Breast epithelium (tissue), 4 donors: ENCODE measurements around the gene OR6N2. TPM values are rescaled to one million over a fixed set of nuclear protein-coding genes. Genes with fewer than 3 reads are reported as not detected.

Experiments
- DNase-seq, 2 donors: peaks; one replicate each; pipeline ENCODE4 v3.0.0-alpha.2; 2019; ENCODE audit warnings: low spot score in 2 of 2
- H3K27ac ChIP-seq, 2 donors: fragments of 200-600 bp; sonication (generic) in 1 of 2; one replicate each; pipeline ENCODE4 v1.5.1; 2016 to 2019; ENCODE audit warnings: mild to moderate bottlenecking in 1 of 2
- H3K27me3 ChIP-seq, 2 donors: fragments of 200-600 bp; sonication (generic) in 1 of 2; one replicate each; pipeline versions ENCODE4 v1.5.1 to v1.6.0; 2017 to 2019; ENCODE audit warnings: control low read depth in 1 of 2, mild to moderate bottlenecking in 1 of 2
- H3K36me3 ChIP-seq: fragments of 200-600 bp; one replicate; pipeline ENCODE4 v1.5.1; 2019
- H3K4me1 ChIP-seq, 2 donors: fragments of 200-600 bp; sonication (generic); one replicate each; pipeline ENCODE4 v1.5.1; 2016 to 2019; ENCODE audit warnings: control low read depth in 1 of 2
- H3K4me3 ChIP-seq, 3 donors: fragments of 200-600 bp; sonication (generic); 1 replicate in 2 of 3; 2 replicates in 1 of 3; pipeline ENCODE4 v1.5.1; 2016 to 2019; ENCODE audit warnings: mild to moderate bottlenecking in 3 of 3, moderate library complexity in 2 of 3
- H3K9me3 ChIP-seq, 2 donors: fragments of 200-600 bp; sonication (generic) in 1 of 2; one replicate each; pipeline ENCODE4 v1.5.1; 2016 to 2019; ENCODE audit warnings: control low read depth in 1 of 2
- POLR2A ChIP-seq: fragments of 450-650 bp; IDR thresholded peaks from one replicate; pipeline ENCODE4 v1.6.1; 2016; ENCODE audit warnings: antibody characterized with exemption, mild to moderate bottlenecking, moderate library complexity
- POLR2AphosphoS5 ChIP-seq, 3 donors: sonication (generic); formaldehyde crosslinking; IDR thresholded peaks; one replicate each; pipeline ENCODE4 v1.6.1; 2017; ENCODE audit warnings: antibody characterized with exemption in 3 of 3
- intact Hi-C: fragments of 100-400 bp; cut with DNase I; formaldehyde crosslinking; loops from one replicate; pipeline ENCODE4 v1.15.1; 2023; ENCODE audit warnings: low total_unique reads
- total RNA-seq, 3 donors: library from RNA; depleted of rRNA; stranded (reverse); fragments of >200 nt; gene quantifications; one replicate each; pipeline ENCODE4 v1.1.0, GENCODE V29; 2016
- TF ChIP-seq, protein P1 (sequence below), 3 donors: fragments of 450-650 bp; IDR thresholded peaks; one replicate each; pipeline ENCODE4 v1.5.1; 2016 to 2017; ENCODE audit warnings: antibody characterized with exemption in 3 of 3, mild to moderate bottlenecking in 3 of 3, moderate library complexity in 3 of 3

OR6N2 gene, protein sequence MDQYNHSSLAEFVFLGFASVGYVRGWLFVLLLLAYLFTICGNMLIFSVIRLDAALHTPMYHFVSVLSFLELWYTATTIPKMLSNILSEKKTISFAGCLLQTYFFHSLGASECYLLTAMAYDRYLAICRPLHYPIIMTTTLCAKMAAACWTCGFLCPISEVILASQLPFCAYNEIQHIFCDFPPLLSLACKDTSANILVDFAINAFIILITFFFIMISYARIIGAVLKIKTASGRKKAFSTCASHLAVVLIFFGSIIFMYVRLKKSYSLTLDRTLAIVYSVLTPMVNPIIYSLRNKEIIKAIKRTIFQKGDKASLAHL
- not detected for total RNA-seq

DNA sequence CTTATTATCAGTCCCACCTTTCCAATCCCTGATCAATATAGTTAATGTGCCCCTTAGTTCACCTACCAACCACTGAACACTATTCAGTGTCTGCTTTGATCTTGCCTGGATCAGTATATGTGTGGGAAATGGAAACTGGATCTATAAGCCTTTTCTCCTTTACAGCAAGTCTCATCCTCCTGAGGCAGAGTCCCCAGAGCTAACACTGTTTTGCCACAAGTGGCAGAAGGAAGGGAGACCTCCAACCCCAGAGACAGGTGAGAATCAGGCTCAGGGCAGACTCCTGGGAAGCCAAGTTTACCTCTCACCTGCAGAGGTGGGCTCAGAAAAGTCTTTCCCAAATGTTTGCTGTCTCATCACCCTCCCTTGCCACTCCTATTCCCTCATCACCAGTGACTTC lies at the start of gene OR6N2:
Gene OR6N2, minus strand, starts transcription at position 101 of the 400 bp plus-strand sequence. CDS start 3,569 bp downstream, outside the sequence.
- TF ChIP-seq POLR2A (no peak), POLR2AphosphoS5 (IDR thresholded peaks at IDR 0.05) (no peak)
- TF ChIP-seq, protein P1, sequence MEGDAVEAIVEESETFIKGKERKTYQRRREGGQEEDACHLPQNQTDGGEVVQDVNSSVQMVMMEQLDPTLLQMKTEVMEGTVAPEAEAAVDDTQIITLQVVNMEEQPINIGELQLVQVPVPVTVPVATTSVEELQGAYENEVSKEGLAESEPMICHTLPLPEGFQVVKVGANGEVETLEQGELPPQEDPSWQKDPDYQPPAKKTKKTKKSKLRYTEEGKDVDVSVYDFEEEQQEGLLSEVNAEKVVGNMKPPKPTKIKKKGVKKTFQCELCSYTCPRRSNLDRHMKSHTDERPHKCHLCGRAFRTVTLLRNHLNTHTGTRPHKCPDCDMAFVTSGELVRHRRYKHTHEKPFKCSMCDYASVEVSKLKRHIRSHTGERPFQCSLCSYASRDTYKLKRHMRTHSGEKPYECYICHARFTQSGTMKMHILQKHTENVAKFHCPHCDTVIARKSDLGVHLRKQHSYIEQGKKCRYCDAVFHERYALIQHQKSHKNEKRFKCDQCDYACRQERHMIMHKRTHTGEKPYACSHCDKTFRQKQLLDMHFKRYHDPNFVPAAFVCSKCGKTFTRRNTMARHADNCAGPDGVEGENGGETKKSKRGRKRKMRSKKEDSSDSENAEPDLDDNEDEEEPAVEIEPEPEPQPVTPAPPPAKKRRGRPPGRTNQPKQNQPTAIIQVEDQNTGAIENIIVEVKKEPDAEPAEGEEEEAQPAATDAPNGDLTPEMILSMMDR (IDR thresholded peaks at IDR 0.05): no peak
- intact Hi-C loops: no loop called here
- Histone ChIP-seq H3K4me1 (no peaks in the 10 kb centered on the region), H3K36me3 (no peaks in the 10 kb centered on the region), H3K4me3 (no peak within 1 kb of the TSS), H3K27ac (no peak within 1 kb of the TSS), H3K9me3 (no peaks in the 10 kb centered on the region), H3K27me3 (no peaks in the 10 kb centered on the region)
- DNase-seq: no peak

DNA sequence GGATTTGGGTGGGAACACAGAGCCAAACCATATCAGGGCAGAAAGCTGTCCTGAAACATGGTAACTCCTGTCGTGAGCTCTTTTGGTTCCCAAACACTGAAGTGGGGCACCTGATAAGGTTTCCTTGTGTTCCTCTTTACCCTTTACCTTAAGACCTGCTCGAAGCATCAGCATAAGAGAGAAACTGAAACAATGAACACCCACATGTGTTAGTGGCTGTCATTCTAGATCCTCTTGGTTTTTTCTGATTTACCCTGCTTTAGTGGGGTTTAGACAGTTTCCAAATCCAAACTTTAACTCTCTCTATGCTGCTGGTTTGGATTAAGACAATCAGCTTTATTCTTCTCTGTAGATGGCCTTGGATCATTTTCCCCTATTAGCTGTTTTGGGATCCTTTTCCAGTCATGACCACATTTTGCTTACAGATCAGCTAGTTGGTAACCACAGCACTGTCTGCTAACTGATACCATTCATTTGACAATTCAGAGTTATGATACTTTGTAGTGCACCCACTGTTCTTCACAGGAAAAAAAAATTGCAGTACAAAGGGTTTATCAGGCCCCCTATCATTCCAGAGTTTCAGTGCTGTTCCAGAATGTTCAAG lies 49.2 kb upstream of the OR6N2 start:
- H3K36me3 ChIP-seq: no peaks in the 10 kb centered on the region
- H3K27ac ChIP-seq: no peak overlapping the region
- H3K4me1 ChIP-seq: no peaks in the 10 kb centered on the region
- intact Hi-C loops: no loop called here
- H3K9me3 ChIP-seq: peaks cover 9 to 22% of the 10 kb centered on the region in 2 donors
- no peak for DNase-seq
- H3K4me3 ChIP-seq: no peak overlapping the region
- no peaks in the 10 kb centered on the region for H3K27me3 ChIP-seq
- TF ChIP-seq, protein P1 (IDR thresholded peaks at IDR 0.05): no peak
- no peak for TF ChIP-seq POLR2A
- TF ChIP-seq POLR2AphosphoS5 (IDR thresholded peaks at IDR 0.05): no peak

DNA sequence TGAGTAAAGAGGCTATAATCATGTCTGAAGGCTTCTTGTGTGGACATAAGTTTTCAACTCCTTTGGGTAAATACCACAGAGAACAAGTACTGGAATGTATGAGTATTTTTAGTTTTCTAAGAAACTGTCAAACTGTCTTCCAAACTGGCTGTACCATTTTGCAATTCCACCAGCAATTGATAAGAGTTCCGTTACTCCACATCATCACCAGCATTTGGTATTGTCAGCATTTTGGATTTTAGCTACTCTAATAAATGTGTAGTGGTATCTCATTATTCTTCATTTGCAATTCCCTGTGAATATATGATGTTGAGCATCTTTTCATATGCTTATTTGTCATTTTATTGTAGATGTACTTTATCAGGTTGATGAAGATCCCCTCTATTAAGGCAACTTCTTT lies 40.7 kb upstream of the OR6N2 start:
- H3K27ac ChIP-seq: no peak overlapping the region
- H3K4me3 ChIP-seq: no peak overlapping the region
- intact Hi-C loops: loop anchor here (5.0 kb wide), 1 partner anchor 689 kb away; no protein-coding TSS in a partner anchor
- DNase-seq: no peak
- no peaks in the 10 kb centered on the region for H3K4me1 ChIP-seq
- no peak for TF ChIP-seq POLR2A
- TF ChIP-seq, protein P1 (IDR thresholded peaks at IDR 0.05): no peak
- no peak for TF ChIP-seq POLR2AphosphoS5 (IDR thresholded peaks at IDR 0.05)
- no peaks in the 10 kb centered on the region for H3K27me3 ChIP-seq
- H3K9me3 ChIP-seq: no peaks in the 10 kb centered on the region
- no peaks in the 10 kb centered on the region for H3K36me3 ChIP-seq

DNA sequence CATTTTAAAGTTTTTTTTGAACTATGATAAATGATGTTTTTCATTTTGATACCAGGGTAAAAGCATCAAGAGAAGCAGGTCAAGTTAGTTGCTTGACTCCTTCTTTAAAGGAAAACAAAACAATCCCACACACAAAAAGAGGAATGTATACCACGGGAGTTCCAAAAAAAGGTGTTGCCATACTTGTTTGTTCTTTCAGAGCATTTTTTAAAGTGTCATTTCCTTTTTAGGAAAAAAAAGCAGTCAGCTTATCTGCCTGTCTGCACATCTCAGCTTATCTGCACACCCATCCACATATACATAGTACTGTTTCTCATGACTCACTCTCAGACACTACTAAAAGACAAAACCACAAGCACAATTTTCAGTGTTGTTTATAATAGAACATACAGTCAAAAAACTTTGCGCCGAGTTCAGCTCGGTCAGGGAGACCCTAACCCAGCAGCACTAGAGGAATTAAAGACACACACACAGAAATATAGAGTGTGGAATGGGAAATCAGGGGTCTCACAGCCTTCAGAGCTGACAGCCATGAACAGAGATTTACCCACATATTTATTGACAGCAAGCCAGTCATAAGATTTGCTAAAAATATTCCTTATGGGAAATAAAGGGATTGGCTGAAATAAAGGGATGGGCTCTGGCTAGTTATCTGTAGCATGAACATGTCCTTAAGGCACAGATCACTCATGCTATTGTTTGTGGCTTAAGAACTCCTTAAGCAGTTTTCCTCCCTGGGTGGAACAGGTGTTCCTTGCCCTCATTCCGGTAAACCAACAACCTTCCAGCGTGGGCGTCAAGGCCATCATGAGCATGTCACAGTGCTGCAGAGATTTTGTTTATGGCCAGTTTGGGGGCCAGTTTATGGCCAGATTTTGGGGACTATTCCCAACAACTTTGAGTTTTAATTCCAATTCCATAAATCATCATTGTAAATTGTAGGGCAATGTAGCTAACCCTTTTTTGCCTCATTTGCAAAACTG lies 38.7 kb upstream of the OR6N2 start:
- H3K9me3 ChIP-seq: no peaks in the 10 kb centered on the region
- H3K27me3 ChIP-seq: no peaks in the 10 kb centered on the region
- intact Hi-C loops: loop anchor here (5.0 kb wide), 1 partner anchor 687 kb away; no protein-coding TSS in a partner anchor
- H3K4me3 ChIP-seq: no peak overlapping the region
- TF ChIP-seq POLR2A (no peak), POLR2AphosphoS5 (IDR thresholded peaks at IDR 0.05) (no peak)
- TF ChIP-seq, protein P1 (IDR thresholded peaks at IDR 0.05): no peak
- H3K4me1 ChIP-seq: no peaks in the 10 kb centered on the region
- H3K27ac ChIP-seq: no peak overlapping the region
- no peak for DNase-seq
- no peaks in the 10 kb centered on the region for H3K36me3 ChIP-seq
